ENCODE results near the gene MYT1. TPM values are rescaled to one million over a fixed set of nuclear protein-coding genes. Genes with fewer than 3 reads are reported as not detected.

The MYT1 gene
- total RNA-seq, 1 donor from 2014 or later, result 3.3 TPM

GRCh38 chr20:64149141-64149540, 15.1 kb upstream of the MYT1 start:
- Mint-ChIP-seq H3K4me3 (no peak overlapping the region), H3K27me3 (no peaks in the 10 kb centered on the region), H3K9me3 (peaks cover 4% of the 10 kb centered on the region), H3K36me3 (ENCODE audit: low read depth) (no peaks in the 10 kb centered on the region), H3K27ac (no peak overlapping the region), H3K4me1 (no peaks in the 10 kb centered on the region)
- intact Hi-C loops (cut with micrococcal nuclease), result no loop called here
- ChIA-PET CTCF (no interaction called here), POLR2A (no interaction called here)
- ATAC-seq (ENCODE audit: low read depth), result no peak
- TF ChIP-seq CTCF (IDR thresholded peaks at IDR 0.05), result no peak
- no peak for DNase-seq

DNA sequence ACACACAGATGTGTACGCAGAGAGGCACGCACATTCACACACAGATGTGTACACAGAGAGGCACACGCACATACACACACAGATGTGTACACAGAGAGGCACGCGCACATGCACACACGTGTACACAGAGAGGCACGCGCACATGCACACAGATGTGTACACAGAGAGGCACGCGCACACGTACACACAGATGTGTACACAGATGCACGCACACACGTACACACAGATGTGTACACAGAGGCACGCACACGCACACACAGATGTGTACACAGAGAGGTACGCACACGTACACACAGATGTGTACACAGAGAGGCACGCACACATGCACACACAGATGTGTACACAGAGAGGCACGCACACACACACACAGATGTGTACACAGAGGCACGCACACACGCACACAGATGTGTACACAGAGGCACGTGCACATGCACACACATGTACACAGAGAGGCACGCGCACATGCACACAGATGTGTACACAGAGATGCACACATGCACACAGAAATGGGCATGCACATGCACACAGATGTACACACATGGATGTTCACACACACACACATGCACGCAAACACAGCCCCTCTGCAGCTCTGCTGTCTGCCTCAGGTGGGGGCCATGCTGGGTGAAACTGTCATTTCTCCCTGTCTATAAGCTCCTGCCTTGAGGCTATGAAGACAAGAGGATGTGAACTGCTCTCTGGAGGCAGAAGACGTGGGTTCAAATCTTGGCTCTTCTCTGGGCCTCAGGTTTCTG, 14.3 kb upstream of the MYT1 start:
- DNase-seq, result no peak
- H3K4me3 Mint-ChIP-seq, result no peak overlapping the region
- CTCF ChIA-PET, result no interaction called here

GRCh38 chr20:64150756-64151632, 13.3 kb upstream of the MYT1 start:
- ChIA-PET POLR2A (no interaction called here), CTCF (no interaction called here)
- no peak for DNase-seq
- Mint-ChIP-seq H3K4me3 (no peak overlapping the region), H3K27ac (no peak overlapping the region), H3K27me3 (no peaks in the 10 kb centered on the region), H3K9me3 (no peaks in the 10 kb centered on the region), H3K4me1 (no peaks in the 10 kb centered on the region), H3K36me3 (ENCODE audit: low read depth) (no peaks in the 10 kb centered on the region)
- intact Hi-C loops (cut with micrococcal nuclease), result no loop called here
- no peak for ATAC-seq (ENCODE audit: low read depth)
- TF ChIP-seq CTCF (IDR thresholded peaks at IDR 0.05), result no peak

More for the DNA sequence above, 14.3 kb upstream of the MYT1 start:
- intact Hi-C loops (cut with micrococcal nuclease), result no loop called here
- POLR2A ChIA-PET, result no interaction called here
- no peak for TF ChIP-seq CTCF (IDR thresholded peaks at IDR 0.05)
- H3K27ac Mint-ChIP-seq, result no peak overlapping the region
- ATAC-seq (ENCODE audit: low read depth), result no peak
- no peaks in the 10 kb centered on the region for H3K4me1 Mint-ChIP-seq
- no peaks in the 10 kb centered on the region for H3K9me3 Mint-ChIP-seq
- no peaks in the 10 kb centered on the region for H3K36me3 Mint-ChIP-seq (ENCODE audit: low read depth)
- no peaks in the 10 kb centered on the region for H3K27me3 Mint-ChIP-seq

DNA sequence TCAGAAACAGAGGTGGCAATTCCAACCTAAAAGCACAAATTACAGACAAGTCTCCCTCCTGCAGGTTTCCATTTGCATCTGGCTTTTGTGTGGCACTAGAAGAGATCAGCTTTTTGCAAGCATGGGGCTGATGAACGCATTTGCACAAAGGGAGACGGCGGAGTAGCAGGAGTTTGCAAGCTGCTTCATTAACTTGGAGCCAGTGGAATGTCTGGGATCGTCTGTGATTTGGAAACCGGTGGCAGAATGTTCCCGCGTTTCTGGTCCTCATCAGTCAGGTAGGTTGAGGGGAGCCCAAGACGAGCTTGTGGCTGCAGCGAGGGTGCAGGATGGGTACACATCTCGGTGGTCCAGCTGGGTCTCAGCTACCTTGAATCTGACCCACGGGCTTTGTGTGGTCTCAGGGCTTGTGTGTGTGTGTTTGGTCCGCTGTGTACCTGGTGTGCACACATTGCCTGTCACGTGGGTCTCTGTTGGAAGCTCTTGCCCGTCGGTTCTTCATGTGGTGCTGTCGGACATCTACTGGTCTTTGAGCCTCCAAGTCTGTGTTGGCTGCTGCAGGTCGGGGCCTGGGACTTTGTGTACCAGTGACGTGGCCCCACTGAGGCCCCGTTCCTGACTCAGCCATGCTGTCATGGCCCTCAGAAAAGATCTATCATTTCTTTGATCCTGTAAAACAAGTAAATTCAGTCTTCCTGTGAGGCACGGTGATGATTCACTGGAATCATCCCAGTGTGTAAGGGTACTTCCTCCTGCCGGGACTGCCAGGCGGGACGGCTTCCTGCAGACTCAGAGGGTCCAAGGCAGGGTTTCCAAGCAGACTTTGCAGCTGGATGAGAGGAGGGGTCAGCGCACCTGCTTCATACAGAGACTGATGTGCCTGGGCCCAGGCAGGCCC, 12.4 kb upstream of the MYT1 start:
- CTCF ChIA-PET, result no interaction called here
- no peak for TF ChIP-seq CTCF (IDR thresholded peaks at IDR 0.05)
- intact Hi-C loops (cut with micrococcal nuclease), result no loop called here
- Mint-ChIP-seq H3K4me3 (no peak overlapping the region), H3K36me3 (ENCODE audit: low read depth) (no peaks in the 10 kb centered on the region), H3K4me1 (no peaks in the 10 kb centered on the region), H3K27ac (no peak overlapping the region), H3K27me3 (no peaks in the 10 kb centered on the region), H3K9me3 (no peaks in the 10 kb centered on the region)
- DNase-seq (no peak), ATAC-seq (ENCODE audit: low read depth) (no peak)
- POLR2A ChIA-PET, result no interaction called here
